ENCODE data around the gene PAM.

GRCh38 chr5:102715082-102715807 lies 39.9 kb upstream of the PAM start:
- TF ChIP-seq CTCF (conservative IDR thresholded peaks at IDR 0.05; ENCODE audit: low read depth, low read length), result no peak
- no peak for TF ChIP-seq EZH2 (IDR thresholded peaks at IDR 0.05; ENCODE audit: low read length, unreplicated experiment)

All from PC-3 (cell line).